Mucosa of rectum (tissue), 2 donors: ENCODE measurements around the gene KIF22.
"Not testable (repeated sequence)": the region's sequence is repeated elsewhere in the genome, so short reads cannot be mapped to it uniquely, and the experiment has no call there.

Source experiments
- H3K27ac ChIP-seq, 2 donors: one replicate each; pipeline ENCODE4 v1.7.0; 2013; ENCODE audit warnings: inconsistent platforms in 2 of 2, low read depth in 2 of 2, low read length in 2 of 2
- H3K27me3 ChIP-seq, 2 donors: one replicate each; pipeline ENCODE4 v1.7.0; 2013; ENCODE audit warnings: low read length in 2 of 2; ENCODE audit not compliant: control insufficient read depth in 2 of 2, insufficient read depth in 2 of 2
- H3K36me3 ChIP-seq, 2 donors: one replicate each; pipeline ENCODE4 v1.7.0; 2013; ENCODE audit warnings: low read length in 2 of 2; ENCODE audit not compliant: control insufficient read depth in 2 of 2, insufficient read depth in 2 of 2
- H3K4me1 ChIP-seq, 2 donors: one replicate each; pipeline ENCODE4 v1.7.0; 2013; ENCODE audit warnings: low read length in 2 of 2, mild to moderate bottlenecking in 1 of 2; ENCODE audit not compliant: control insufficient read depth in 2 of 2, insufficient read depth in 2 of 2
- H3K4me3 ChIP-seq, 2 donors: one replicate each; pipeline ENCODE4 v1.7.0; 2013; ENCODE audit warnings: low read length in 2 of 2
- H3K9ac ChIP-seq, 2 donors: one replicate each; pipeline ENCODE4 v1.7.0; 2013; ENCODE audit warnings: low read length in 2 of 2, low read depth in 1 of 2, mild to moderate bottlenecking in 1 of 2
- H3K9me3 ChIP-seq, 2 donors: one replicate each; pipeline ENCODE4 v1.7.0; 2013; ENCODE audit warnings: low read length in 2 of 2; ENCODE audit not compliant: control insufficient read depth in 2 of 2
- donor health status: healthy.
- donor health status: Normal muscosa, but diverticular disease.

Gene KIF22

GRCh38 chr16:29790183-29790948 is at the start of gene KIF22:
Gene KIF22 (plus strand): TSS chr16:29790751. CDS start chr16:29790760, 9 bp downstream.
- Histone ChIP-seq H3K4me3 (peak within 1 kb of the TSS; percentile 94 to 99), H3K4me1 (peaks cover 9 to 22% of the 10 kb centered on the region in 2 donors), H3K27me3 (no peaks in the 10 kb centered on the region), H3K27ac (peak within 1 kb of the TSS; percentile 80 to 94), H3K36me3 (no peaks in the 10 kb centered on the region), H3K9me3 (no peaks in the 10 kb centered on the region), H3K9ac (peak within 1 kb of the TSS; percentile 87 to 96)

- no peak overlapping the region for H3K4me3 ChIP-seq
- no peak overlapping the region for H3K9ac ChIP-seq
- H3K4me1 ChIP-seq = peaks cover 41 to 69% of the 10 kb centered on the region in 2 donors
Observed at GRCh38 chr16:29742683-29743275, 47.8 kb upstream of the KIF22 start.

DNA sequence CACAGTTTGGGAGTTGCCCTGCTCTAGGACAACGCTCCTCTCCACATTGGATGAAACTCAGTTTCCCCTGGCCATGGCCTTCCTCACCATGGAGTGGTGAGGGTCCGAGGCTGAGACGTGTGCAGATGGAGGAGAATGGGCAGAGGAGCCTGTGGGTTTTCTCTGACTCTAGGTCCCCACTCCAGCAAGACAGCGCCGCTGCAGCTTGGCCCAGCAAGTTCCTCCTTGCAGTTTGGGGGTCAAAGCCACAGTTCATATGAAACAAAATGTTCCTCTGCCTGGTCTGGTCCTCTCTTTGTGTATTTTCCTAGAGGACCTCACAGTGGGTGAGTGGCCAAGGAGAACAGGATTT is 47.1 kb upstream of the KIF22 start:
- peaks cover 42 to 71% of the 10 kb centered on the region in 2 donors for H3K4me1 ChIP-seq
- peak overlapping the region in 1 of 2 donors; percentile 32 for H3K9ac ChIP-seq
- H3K36me3 ChIP-seq = no peaks in the 10 kb centered on the region
- no peaks in the 10 kb centered on the region for H3K27me3 ChIP-seq
- H3K9me3 ChIP-seq = no peaks in the 10 kb centered on the region
- peak overlapping the region in 1 of 2 donors; percentile 27 for H3K27ac ChIP-seq
- no peak overlapping the region for H3K4me3 ChIP-seq

More at GRCh38 chr16:29742683-29743275, 47.8 kb upstream of the KIF22 start:
- peak overlapping the region; percentile 9 to 29 for H3K27ac ChIP-seq
- H3K27me3 ChIP-seq = no peaks in the 10 kb centered on the region
- no peaks in the 10 kb centered on the region for H3K36me3 ChIP-seq
- H3K9me3 ChIP-seq = no peaks in the 10 kb centered on the region

DNA sequence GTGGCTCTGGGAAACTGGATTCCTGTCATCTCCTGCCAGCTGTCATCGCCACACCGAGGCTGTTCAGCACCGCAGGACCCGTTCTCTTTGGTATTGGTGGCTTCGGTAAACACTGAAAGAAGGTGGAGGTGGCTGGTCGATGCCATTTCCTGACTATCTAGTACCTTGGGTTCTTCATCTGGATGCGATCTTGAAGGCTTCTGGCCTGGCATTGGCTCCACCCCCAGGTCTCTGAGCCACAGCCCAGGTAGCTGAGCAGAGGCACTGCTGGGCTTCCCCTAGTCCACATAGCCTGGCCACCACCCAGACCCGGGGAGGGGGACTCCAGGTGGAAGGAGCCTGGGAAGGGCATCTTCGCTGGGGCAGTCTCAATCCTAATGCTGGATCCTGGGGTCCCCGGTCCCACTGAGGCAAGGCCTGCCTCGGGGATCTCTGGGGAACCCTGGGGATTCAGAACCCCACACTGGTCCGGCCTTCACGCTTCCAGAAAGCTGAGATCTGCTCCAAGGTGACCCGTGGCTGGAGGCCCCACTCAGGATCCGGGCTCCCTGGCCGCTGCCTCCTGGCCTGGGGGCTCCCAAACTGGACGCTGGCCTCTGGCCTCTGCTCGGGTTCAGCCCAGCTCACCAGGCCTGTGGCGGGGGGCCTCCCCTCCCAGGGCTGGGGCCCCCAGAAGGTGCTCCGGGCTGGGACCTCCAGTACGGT is 46.6 kb upstream of the KIF22 start:
- no peaks in the 10 kb centered on the region for H3K9me3 ChIP-seq
- H3K4me3 ChIP-seq = peak overlapping the region in 1 of 2 donors; percentile 65
- no peaks in the 10 kb centered on the region for H3K27me3 ChIP-seq
- peak overlapping the region; percentile 23 to 34 for H3K27ac ChIP-seq
- peak overlapping the region in 1 of 2 donors; percentile 11 for H3K9ac ChIP-seq
- H3K4me1 ChIP-seq = peaks cover 38 to 68% of the 10 kb centered on the region in 2 donors
- no peaks in the 10 kb centered on the region for H3K36me3 ChIP-seq

DNA sequence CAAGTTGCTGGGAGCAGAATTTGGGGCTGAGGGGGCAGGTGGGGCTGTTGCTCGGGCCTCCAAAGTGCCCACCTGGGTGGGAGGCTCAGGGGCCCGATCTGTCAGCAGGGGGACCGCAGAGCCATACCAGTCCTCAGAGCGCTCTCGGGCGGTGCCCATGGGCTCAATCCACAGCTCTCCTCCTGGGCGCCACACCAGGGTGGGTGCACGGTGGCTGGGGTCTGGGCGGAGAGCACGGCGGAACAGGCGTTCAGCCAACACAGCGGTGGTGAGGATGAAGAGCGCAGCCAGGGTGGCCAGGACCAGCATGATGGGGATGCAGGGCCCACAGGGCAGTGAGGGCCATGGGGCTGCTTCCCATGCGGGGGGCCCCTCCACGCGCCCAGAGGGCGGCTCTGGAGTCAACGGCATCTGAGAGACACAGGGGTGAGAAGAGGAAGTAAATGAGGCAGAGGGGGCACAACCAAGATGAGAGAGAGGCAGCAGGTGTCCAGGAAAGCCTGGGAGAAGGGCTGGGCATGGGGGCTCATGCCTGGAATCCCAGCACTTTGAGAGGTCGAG is 45.9 kb upstream of the KIF22 start:
- H3K9ac ChIP-seq = peak overlapping the region; percentile 20 to 52
- peak overlapping the region; percentile 34 to 77 for H3K27ac ChIP-seq
- no peaks in the 10 kb centered on the region for H3K9me3 ChIP-seq
- H3K27me3 ChIP-seq = no peaks in the 10 kb centered on the region
- peak overlapping the region; percentile 65 to 78 for H3K4me3 ChIP-seq
- no peaks in the 10 kb centered on the region for H3K36me3 ChIP-seq
- peaks cover 36 to 62% of the 10 kb centered on the region in 2 donors for H3K4me1 ChIP-seq

DNA sequence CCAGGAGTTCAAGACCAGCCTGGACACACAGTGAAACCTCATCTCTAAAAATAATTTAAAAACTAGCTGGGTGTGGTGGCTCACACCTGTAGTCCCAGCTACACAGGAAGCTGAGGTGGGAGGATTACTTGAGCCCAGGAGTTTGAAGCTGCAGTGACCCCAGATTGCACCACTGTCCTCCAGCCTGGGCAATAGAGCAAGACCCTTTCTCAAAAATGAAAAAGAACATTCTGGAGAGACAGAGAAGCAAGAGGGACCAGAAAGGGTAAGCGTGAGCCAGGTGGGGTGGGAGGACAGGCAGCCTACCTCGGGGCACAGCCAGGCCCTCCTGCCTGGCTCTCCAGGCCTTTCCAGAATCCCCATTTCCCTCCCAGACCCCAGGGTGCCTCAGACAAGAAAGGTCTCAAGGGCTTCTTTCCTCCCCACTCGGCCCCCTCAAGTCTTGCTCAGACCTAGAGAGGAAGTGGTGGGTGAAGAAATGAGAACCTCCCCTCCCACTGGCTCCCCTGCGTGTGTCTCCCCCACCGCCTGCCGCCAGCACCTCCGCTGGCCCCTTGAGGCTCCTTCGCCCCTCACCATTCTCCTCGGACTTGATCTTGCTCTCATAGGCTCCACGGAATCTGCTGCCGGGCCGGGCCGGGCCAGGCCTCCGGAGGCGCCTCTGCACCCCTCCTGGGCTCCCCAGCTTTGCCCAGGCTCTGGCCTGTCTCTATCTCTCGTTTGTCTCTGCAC is 45.3 kb upstream of the KIF22 start:
- no peaks in the 10 kb centered on the region for H3K36me3 ChIP-seq
- H3K27ac ChIP-seq = peak overlapping the region; percentile 64 to 77
- peak overlapping the region; percentile 65 to 78 for H3K4me3 ChIP-seq
- H3K9ac ChIP-seq = peak overlapping the region; percentile 47 to 52
- no peaks in the 10 kb centered on the region for H3K9me3 ChIP-seq
- H3K27me3 ChIP-seq = no peaks in the 10 kb centered on the region
- peaks cover 31 to 58% of the 10 kb centered on the region in 2 donors for H3K4me1 ChIP-seq

DNA sequence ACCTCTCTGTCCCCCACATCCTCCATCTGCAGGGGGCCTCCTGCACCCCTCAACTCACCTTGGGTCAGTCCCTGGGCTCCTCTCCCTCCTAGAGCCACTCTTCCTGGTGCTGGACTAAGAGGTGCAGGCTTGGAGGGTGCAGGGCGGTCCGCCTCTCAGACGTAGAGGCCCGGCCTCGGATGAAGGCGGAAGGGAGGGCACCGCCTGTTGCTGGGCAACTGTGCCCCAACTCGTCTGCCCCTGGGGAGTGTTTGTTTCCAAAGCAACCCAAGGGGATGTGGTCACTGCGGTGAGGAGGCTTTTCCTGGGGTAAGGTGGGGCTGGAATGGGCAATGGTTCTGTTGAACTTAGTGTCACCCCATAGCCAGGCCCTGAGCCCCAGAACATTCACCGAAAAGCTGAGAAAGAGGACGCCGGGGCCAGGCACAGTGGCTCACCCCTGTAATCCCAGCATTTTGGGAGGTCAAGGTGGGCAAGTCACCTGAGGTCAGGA is 44.7 kb upstream of the KIF22 start, which contains the start of gene C16orf54:
TSS of gene C16orf54 (minus strand) at position 138 of the 493 bp plus-strand sequence. CDS start 1,039 bp downstream, outside the sequence.
- Histone ChIP-seq H3K36me3 (no peaks in the 10 kb centered on the region), H3K9ac (peak within 1 kb of the TSS; percentile 47 to 52), H3K9me3 (no peaks in the 10 kb centered on the region), H3K27me3 (no peaks in the 10 kb centered on the region), H3K4me1 (peaks cover 31 to 53% of the 10 kb centered on the region in 2 donors), H3K27ac (peak within 1 kb of the TSS; percentile 64 to 77), H3K4me3 (peak within 1 kb of the TSS; percentile 65 to 78)

DNA sequence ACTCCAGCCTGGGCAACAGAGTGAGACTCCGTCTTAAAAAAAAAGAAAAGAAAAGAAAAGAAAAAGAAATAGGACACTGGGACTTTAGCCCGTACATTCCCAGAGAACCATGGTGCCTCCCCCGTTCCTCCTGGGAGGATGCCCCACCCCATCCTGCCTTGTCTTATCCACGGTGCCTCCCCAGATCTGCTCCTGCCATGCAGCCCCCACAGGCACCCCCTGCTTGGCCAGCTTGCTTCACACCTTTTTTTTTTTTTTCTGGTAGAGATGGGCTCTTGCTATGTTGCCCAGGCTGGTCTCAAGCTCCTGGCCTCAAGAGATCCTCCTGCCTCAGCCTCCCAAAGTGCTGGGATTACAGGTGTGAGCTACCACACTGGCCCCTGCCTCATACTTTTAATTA is 44.0 kb upstream of the KIF22 start:
- not testable (repeated sequence) for H3K9me3 ChIP-seq, H3K27me3 ChIP-seq, H3K36me3 ChIP-seq, H3K4me3 ChIP-seq
- H3K27ac ChIP-seq = peak overlapping the region; percentile 64 to 77
- H3K4me1 ChIP-seq = peaks cover 27 to 47% of the 10 kb centered on the region in 2 donors
- H3K9ac ChIP-seq = peak overlapping the region in 1 of 2 donors; percentile 18

DNA sequence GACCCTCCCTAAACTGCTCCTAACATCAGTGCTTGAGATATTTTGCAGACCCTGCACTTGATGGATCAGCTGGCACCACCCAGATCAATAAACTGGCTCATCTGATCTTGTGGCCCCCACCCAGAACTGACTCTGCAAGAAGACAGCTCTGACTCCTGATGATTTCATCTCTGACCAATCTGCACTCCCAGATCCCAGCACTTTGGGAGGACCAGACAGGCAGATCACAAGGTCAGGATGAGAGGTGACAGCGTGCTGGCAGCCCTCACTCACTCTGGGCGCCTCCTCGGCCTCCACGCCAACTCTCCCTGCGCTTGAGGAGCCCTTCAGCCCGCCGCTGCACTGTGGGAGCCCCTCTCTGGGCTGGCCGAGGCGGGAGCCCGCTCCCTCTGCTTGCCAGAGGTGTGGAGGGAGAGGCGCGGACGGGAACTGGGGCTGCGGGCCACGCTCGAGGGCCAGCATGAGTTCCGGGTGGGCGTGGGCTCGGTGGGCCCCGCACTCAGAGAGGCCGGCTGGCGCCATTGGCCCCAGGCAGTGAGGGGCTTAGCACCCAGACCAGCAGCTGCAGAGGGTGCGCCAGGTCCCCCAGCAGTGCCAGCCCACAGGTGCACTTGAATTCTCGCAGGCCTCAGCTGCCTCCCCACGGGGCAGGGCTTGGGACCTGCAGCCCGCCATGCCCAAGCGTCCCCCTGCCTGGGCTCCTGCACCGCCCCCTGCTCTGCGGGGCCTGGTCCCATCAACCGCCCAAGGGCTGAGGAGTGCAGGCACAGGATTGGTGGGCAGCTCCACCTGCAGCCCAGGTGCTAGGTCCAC is 42.4 kb upstream of the KIF22 start:
- Histone ChIP-seq H3K36me3 (no peaks in the 10 kb centered on the region), H3K4me3 (no peak overlapping the region), H3K4me1 (peaks cover 24 to 42% of the 10 kb centered on the region in 2 donors), H3K9ac (peak overlapping the region in 1 of 2 donors; percentile 34), H3K27ac (peak overlapping the region; percentile 76 to 78), H3K9me3 (no peaks in the 10 kb centered on the region), H3K27me3 (no peaks in the 10 kb centered on the region)
